ENCODE measurements around the gene PTPRK.

- no peak for TF ChIP-seq CTCF (IDR thresholded peaks at IDR 0.05; ENCODE audit: low read depth, low read length, missing input control)
- TF ChIP-seq, protein P1, sequence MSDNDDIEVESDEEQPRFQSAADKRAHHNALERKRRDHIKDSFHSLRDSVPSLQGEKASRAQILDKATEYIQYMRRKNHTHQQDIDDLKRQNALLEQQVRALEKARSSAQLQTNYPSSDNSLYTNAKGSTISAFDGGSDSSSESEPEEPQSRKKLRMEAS (IDR thresholded peaks at IDR 0.05) = no peak
- TF ChIP-seq YY1 (IDR thresholded peaks at IDR 0.05) = no peak
- no peak for TF ChIP-seq TAF1 (conservative IDR thresholded peaks at IDR 0.05)
Observed at GRCh38 chr6:128063850-128064539, 456.4 kb downstream of the PTPRK start.

All from liver (tissue), 3 donors.